Activated T-cell treated with anti-CD3 and anti-CD28 coated beads, Interleukin-2, amount 50 U/mL, for 72 hours (primary cell): Measurements from ENCODE around the gene ATAD3B. TPM values are rescaled to one million over a fixed set of nuclear protein-coding genes. Genes with fewer than 3 reads are reported as not detected.
"Not testable (repeated sequence)": the region's sequence is repeated elsewhere in the genome, so short reads cannot be mapped to it uniquely, and the experiment has no call there.

ENCODE experiments used
- ATAC-seq, 2 donors: fragments of 150-1000 bp; cut with Tn5 transposase; replicated peaks in 1 of 2; 2 replicates each; pipeline ENCODE4 v1.10.0; 2021; ENCODE audit warnings: moderate library complexity in 2 of 2, mild to moderate bottlenecking in 1 of 2
- DNase-seq, 2 donors: peaks; one replicate each; pipeline ENCODE4 v3.0.0; 2021 to 2022; ENCODE audit warnings: mixed read lengths in 1 of 2
- H3K27ac Mint-ChIP-seq: one replicate; pipeline ENCODE4 v1.8.0; 2022; ENCODE audit warnings: mild to moderate bottlenecking, moderate library complexity, mixed read lengths
- H3K27me3 Mint-ChIP-seq: one replicate; pipeline ENCODE4 v1.8.0; 2022; ENCODE audit warnings: low read depth, mixed read lengths
- H3K36me3 Mint-ChIP-seq, 2 donors: one replicate each; pipeline ENCODE4 v1.8.0; 2022; ENCODE audit warnings: mixed read lengths in 2 of 2, mild to moderate bottlenecking in 1 of 2; ENCODE audit not compliant: insufficient read depth in 2 of 2
- H3K4me1 Mint-ChIP-seq: one replicate; pipeline ENCODE4 v1.8.0; 2022; ENCODE audit warnings: low read depth, mixed read lengths
- H3K4me3 Mint-ChIP-seq, 2 donors: one replicate each; pipeline ENCODE4 v1.8.0; 2022; ENCODE audit warnings: mild to moderate bottlenecking in 2 of 2, mixed read lengths in 2 of 2, moderate library complexity in 2 of 2
- H3K9me3 Mint-ChIP-seq, 2 donors: one replicate each; pipeline ENCODE4 v1.8.0; 2022; ENCODE audit warnings: mixed read lengths in 2 of 2
- total RNA-seq, 2 donors: library from RNA; stranded (reverse); gene quantifications; one replicate each; pipeline ENCODE4 v1.2.3, GENCODE V29; 2022

Gene ATAD3B
- total RNA-seq, 2 donors from 2014 or later = 20.6 to 25.3 TPM

DNA sequence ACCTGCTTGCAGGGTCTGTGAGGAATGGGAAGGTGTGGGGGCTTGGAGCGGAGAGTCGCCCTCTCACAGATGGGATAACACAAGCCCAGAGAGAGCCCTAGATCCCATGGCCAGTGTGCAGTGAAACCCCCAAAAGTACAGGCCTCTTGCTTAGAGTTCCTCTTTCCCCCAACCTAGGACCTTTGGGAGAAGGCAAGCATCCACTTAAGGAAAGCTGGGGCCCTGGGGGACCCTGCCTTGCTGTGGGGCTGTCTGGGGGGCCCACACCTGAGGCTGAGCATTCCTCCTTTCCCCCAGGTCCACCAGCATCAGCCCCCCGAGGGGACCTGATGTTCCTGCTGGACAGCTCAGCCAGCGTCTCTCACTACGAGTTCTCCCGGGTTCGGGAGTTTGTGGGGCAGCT lies 34.9 kb upstream of the ATAD3B start:
- no peak overlapping the region for H3K27ac Mint-ChIP-seq
- ATAC-seq (no peak), DNase-seq (no peak)
- peaks cover 6% of the 10 kb centered on the region for H3K4me1 Mint-ChIP-seq
- H3K36me3 Mint-ChIP-seq = no peaks in the 10 kb centered on the region
- H3K9me3 Mint-ChIP-seq = no peaks in the 10 kb centered on the region
- peaks cover 11% of the 10 kb centered on the region for H3K27me3 Mint-ChIP-seq
- peak overlapping the region; percentile 73 to 74 for H3K4me3 Mint-ChIP-seq

DNA sequence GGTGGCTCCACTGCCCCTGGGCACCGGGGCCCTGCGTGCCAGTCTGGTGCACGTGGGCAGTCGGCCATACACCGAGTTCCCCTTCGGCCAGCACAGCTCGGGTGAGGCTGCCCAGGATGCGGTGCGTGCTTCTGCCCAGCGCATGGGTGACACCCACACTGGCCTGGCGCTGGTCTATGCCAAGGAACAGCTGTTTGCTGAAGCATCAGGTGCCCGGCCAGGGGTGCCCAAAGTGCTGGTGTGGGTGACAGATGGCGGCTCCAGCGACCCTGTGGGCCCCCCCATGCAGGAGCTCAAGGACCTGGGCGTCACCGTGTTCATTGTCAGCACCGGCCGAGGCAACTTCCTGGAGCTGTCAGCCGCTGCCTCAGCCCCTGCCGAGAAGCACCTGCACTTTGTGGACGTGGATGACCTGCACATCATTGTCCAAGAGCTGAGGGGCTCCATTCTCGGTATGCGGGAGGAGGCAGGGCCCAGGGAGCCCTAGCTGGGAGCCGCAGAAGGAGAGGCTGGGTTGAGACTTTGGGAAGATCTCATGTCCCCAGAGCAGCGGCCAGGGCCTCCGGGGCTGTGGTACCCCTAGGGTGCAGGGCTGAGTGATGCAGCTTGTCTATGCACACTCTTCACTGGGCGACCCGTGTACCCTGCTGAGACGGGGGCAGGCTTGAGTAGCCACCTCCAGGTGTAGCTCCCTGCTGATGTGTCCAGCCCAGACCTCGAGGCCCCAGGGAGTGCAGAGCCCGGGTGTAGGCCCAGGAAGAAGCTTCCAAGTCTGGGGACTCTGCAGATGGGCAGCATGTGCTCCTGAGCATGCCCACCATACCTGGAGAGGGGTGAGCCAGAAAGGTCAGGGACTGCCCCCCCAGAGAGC lies 34.3 kb upstream of the ATAD3B start:
- Mint-ChIP-seq H3K27ac (no peak overlapping the region), H3K36me3 (no peaks in the 10 kb centered on the region), H3K9me3 (no peaks in the 10 kb centered on the region), H3K4me3 (no peak overlapping the region), H3K27me3 (peaks cover 11% of the 10 kb centered on the region), H3K4me1 (peaks cover 6% of the 10 kb centered on the region)
- no peak for DNase-seq
- no peak for ATAC-seq

DNA sequence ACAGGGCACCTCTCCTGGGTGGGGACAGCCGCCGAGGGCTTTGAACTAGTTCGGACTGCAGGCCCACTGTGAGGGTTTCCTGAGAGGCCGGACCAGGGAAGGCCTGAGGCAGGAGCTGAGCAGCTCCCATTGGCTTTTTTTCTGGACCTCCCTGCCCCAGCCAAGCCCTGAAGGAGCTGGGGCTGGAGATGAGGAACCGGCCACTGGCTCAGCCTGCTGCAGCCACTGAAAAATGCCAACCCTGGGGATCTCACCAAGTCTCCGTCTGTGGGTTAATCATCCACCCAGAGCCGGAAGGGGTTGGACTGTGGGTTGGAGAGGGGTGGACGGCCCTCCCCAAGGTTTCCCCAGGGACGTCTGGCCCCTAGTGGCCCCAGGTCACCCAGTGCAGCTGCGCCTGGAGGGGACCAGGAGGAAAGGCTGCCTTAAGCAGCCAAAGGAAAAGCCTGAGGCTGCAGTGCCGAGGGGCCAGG lies 33.6 kb upstream of the ATAD3B start:
- Mint-ChIP-seq H3K36me3 (no peaks in the 10 kb centered on the region), H3K27me3 (peaks cover 11% of the 10 kb centered on the region), H3K27ac (no peak overlapping the region), H3K9me3 (no peaks in the 10 kb centered on the region), H3K4me3 (no peak overlapping the region), H3K4me1 (peaks cover 6% of the 10 kb centered on the region)
- DNase-seq (no peak), ATAC-seq (no peak)

DNA sequence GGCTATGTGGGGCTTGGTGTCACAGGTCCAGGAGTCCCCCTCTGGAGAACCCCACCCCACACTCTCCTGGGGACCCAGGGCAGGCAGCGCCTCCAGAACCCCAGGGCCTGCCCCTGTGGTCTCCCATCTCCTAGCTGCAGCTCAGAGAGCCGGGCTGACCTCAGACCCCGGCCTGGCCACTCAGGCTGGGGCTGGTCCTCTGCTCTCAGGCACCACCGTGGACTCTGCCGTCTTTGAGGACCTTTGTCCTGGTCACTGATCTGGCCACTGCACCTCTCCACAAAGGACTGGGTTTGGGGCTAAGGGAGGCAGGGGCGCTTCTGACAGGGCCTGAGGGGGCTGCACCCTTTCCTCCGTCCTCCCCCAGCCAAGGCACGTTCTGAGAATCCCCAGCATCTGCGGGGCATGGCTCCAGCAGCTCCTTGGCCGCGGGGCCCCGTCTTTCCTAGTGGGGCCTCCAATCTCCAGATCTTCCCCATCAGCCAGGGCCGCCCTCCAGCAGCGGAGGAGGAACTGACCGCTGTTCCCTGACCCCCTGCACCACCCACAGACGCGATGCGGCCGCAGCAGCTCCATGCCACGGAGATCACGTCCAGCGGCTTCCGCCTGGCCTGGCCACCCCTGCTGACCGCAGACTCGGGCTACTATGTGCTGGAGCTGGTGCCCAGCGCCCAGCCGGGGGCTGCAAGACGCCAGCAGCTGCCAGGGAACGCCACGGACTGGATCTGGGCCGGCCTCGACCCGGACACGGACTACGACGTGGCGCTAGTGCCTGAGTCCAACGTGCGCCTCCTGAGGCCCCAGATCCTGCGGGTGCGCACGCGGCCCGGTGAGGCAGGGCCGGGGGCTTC lies 32.8 kb upstream of the ATAD3B start:
- Mint-ChIP-seq H3K27ac (no peak overlapping the region), H3K4me3 (no peak overlapping the region)

DNA sequence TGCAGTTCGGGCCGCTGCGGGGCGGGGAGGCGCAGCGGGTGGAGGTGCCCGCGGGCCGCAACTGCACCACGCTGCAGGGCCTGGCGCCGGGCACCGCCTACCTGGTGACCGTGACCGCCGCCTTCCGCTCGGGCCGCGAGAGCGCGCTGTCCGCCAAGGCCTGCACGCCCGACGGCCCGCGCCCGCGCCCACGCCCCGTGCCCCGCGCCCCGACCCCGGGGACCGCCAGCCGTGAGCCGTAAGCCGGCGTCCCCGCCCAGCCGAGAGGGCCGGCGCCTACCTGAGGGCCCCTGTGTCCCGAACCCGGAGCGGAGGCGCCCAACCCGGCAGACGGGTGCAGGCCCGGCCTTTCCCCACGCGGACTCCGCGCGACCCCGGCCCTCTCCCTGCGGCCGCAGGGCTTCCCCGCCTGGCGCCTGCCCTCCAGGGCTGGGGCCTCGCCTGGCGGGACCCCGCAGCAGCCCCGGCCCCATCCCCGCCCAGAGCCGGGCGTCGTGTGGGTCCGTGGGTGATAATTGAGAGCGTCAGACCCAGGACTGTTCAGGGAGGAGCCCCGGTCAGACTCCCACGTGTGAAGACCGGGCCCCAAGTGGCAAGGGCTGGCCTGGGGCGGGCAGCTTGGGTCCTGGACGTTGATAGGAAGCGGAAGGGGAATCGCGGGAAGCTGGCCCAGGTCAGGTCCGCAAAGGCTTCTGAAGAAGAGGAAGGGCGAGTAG lies 31.9 kb upstream of the ATAD3B start:
- no peaks in the 10 kb centered on the region for H3K36me3 Mint-ChIP-seq
- peaks cover 10% of the 10 kb centered on the region for H3K27me3 Mint-ChIP-seq
- peaks cover 6% of the 10 kb centered on the region for H3K4me1 Mint-ChIP-seq
- no peak overlapping the region for H3K4me3 Mint-ChIP-seq
- no peaks in the 10 kb centered on the region for H3K9me3 Mint-ChIP-seq
- no peak overlapping the region for H3K27ac Mint-ChIP-seq
- ATAC-seq = no peak
- no peak for DNase-seq

More for the DNA sequence above, 32.8 kb upstream of the ATAD3B start:
- peaks cover 6% of the 10 kb centered on the region for H3K4me1 Mint-ChIP-seq
- H3K9me3 Mint-ChIP-seq = no peaks in the 10 kb centered on the region
- H3K27me3 Mint-ChIP-seq = peaks cover 11% of the 10 kb centered on the region
- ATAC-seq = no peak
- DNase-seq = no peak
- no peaks in the 10 kb centered on the region for H3K36me3 Mint-ChIP-seq

DNA sequence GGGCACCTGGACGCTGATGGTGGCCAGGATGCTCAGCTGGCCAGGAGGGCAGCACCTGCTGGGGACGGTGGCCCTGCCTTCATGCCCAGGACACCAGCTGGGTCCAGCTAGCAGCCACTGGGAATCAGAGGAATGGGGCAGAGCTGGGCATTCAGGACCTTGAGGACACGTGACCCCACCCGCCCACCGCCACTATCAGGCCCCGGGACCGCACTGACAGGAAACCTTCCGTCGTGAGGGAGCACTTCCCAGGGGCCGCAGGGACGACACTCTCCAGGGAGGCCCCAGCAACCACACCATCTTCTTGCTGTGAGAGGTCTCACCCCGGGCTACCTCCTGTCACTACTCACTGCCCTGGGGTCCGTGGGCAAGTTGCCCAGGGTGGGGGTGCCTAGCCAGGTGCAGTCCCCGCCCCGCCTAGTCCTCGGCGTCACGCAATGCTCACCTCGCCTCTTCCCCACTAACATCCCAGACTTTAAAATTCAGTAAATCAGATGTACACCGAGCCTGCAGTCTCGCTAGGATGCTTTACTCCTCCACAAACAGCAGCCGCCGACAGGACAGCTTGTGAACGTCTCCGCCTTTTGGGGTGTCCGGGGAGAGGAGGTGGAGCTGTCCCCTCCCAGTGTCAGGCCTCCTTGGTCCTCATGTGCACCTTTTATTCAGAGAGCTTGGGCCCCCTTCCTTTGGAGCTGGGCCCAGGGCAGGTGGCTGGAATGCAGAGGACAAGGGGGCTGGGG lies 31.1 kb upstream of the ATAD3B start:
- Mint-ChIP-seq H3K4me3 (no peak overlapping the region), H3K9me3 (no peaks in the 10 kb centered on the region), H3K27ac (no peak overlapping the region), H3K27me3 (peaks cover 5% of the 10 kb centered on the region), H3K36me3 (no peaks in the 10 kb centered on the region), H3K4me1 (peaks cover 6% of the 10 kb centered on the region)
- DNase-seq (no peak), ATAC-seq (no peak)

- Mint-ChIP-seq H3K4me3 (no peak overlapping the region), H3K27ac (no peak overlapping the region), H3K27me3 (peaks cover 3% of the 10 kb centered on the region), H3K4me1 (peaks cover 6% of the 10 kb centered on the region), H3K36me3 (no peaks in the 10 kb centered on the region), H3K9me3 (no peaks in the 10 kb centered on the region)
- DNase-seq (peak; percentile 71 to 76), ATAC-seq (peak; percentile 88 to 92)
Observed at GRCh38 chr1:1441002-1441888, 30.3 kb upstream of the ATAD3B start.

GRCh38 chr1:1442069-1442770 lies 29.3 kb upstream of the ATAD3B start:
- Mint-ChIP-seq H3K9me3 (no peaks in the 10 kb centered on the region), H3K27ac (no peak overlapping the region), H3K36me3 (no peaks in the 10 kb centered on the region), H3K4me1 (peaks cover 6% of the 10 kb centered on the region), H3K27me3 (no peaks in the 10 kb centered on the region), H3K4me3 (no peak overlapping the region)
- ATAC-seq (no peak), DNase-seq (no peak)

DNA sequence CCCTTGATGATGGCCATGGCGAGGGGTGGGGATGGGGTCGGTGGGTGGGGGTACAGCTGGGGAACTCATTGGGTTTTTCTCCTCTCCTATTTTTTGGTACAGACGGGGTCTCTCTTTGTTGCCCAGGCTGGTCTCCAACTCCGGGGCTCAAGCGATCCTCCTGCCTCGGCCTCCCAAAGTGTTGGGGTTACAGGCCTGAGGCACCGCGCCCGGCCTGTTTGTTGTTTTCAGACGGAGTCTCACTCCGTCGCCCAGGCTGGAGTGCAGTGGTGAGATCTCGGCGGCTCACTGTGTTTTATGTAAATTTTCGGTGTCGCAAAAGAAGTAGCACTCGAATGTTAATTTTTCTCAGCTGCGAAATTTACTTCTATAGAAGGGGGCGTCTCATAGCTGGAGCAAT lies 24.9 kb upstream of the ATAD3B start:
- not testable (repeated sequence) for H3K9me3 Mint-ChIP-seq, H3K36me3 Mint-ChIP-seq, H3K27ac Mint-ChIP-seq, ATAC-seq, DNase-seq, H3K4me1 Mint-ChIP-seq, H3K27me3 Mint-ChIP-seq, H3K4me3 Mint-ChIP-seq

GRCh38 chr1:1449099-1449739 lies 22.3 kb upstream of the ATAD3B start, which contains the start of gene ATAD3C:
ATAD3C (plus strand) TSS chr1:1449689; CDS start chr1:1450684, 995 bp downstream.
- Mint-ChIP-seq H3K27ac (peak within 1 kb of the TSS; percentile 14), H3K27me3 (no peaks in the 10 kb centered on the region), H3K36me3 (no peaks in the 10 kb centered on the region), H3K4me3 (no peak within 1 kb of the TSS), H3K4me1 (no peaks in the 10 kb centered on the region), H3K9me3 (no peaks in the 10 kb centered on the region)
- ATAC-seq = no peak
- no peak for DNase-seq

GRCh38 chr1:1450616-1451015 lies 20.9 kb upstream of the ATAD3B start:
- ATAC-seq, H3K4me1 Mint-ChIP-seq, H3K36me3 Mint-ChIP-seq, H3K27ac Mint-ChIP-seq, H3K27me3 Mint-ChIP-seq, DNase-seq, H3K9me3 Mint-ChIP-seq, H3K4me3 Mint-ChIP-seq: not testable (repeated sequence)
